SH-SY5Y (cell line): ENCODE results near the gene DAPL1.

Experiments
- GATA2 ChIP-seq: IDR thresholded peaks from 2 replicates; pipeline ENCODE4 v1.6.1; 2011; ENCODE audit warnings: mild to moderate bottlenecking, low read depth, low read length
- GATA3 ChIP-seq: IDR thresholded peaks from 2 replicates; pipeline ENCODE4 v1.6.1; 2011; ENCODE audit warnings: low read depth, mild to moderate bottlenecking, low read length, moderate library complexity

DNA sequence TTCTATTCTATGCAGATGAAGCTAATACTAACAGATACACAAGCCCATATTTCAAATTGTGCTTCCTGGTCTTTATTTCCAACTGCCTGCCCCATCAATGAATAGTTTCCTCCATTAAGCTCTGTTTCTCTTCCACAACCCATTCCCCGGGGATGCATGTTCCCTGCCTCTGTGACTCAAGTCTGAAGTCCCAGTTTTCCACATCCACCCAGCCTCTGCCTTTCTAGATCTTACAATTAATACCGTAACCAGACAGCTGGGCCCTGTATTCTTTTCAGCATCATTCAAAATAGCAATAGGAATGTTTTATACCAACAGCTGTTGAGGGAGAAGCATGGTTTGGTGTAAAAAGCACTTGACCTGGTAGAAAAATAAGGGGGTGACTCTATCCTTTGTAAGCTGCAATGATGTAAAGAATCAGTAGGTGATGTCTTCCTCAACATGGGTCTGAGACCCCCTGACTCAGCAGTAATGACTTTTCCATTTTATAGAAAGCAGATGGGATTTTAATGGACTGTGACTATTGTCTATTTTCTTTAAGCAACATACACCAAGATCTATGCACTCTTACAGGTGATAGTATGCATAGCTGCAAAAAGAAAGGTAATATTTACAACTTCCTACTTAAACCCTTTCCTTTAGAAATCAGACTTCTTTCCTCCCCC is 46.1 kb upstream of the DAPL1 start:
- no peak for TF ChIP-seq GATA2
- no peak for TF ChIP-seq GATA3
